HG03175 (cell line): Measurements from ENCODE around the gene DGKG.

Experiments used
- ATAC-seq: cut with Tn5 transposase; IDR thresholded peaks from one replicate; pipeline ENCODE4 v1.9.1; 2021; ENCODE audit warnings: mild to moderate bottlenecking, moderate library complexity; ENCODE audit not compliant: unreplicated experiment

DGKG gene

DNA sequence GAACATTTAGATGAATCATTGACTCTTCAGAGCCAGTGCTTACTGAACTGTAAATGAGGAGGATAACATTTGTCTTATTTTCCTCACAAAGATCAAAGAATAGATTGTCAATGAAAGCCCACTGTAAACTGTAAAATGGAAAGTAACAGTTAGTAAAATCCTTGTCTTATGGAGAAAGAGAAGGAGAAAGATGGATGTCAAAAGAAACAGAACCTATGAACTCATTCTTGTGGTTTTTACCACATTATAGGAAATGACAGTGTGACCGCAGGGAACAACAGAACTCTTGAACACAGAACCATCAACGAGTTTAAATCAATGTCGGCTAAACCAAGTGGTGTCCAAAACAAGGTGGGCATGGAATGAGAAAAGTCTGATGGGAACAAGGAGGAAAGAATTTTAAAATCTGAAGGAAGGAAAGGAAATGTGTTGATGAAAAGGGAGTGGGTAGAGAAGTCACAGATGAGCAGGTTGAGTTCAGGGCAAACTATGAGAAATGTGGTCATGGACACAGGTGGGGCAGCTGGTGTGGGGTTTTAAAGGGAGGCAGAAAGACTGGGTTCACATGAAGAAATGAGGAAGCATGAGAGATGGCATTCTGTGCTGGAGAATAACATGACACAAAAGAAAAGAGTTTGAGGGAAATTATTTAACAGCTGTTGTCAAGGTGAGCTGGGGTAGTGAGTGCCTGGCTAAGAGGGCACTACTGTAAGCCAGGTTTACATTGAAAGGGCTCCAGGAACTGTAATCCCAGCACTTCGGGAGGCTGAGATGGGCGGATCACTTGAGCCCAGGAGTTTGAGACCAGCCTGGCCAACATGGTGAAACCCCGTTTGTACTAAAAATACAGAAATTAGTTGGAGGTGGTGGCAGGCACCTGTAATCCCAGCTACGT lies 210.7 kb downstream of the DGKG start:
- no peak for ATAC-seq

DNA sequence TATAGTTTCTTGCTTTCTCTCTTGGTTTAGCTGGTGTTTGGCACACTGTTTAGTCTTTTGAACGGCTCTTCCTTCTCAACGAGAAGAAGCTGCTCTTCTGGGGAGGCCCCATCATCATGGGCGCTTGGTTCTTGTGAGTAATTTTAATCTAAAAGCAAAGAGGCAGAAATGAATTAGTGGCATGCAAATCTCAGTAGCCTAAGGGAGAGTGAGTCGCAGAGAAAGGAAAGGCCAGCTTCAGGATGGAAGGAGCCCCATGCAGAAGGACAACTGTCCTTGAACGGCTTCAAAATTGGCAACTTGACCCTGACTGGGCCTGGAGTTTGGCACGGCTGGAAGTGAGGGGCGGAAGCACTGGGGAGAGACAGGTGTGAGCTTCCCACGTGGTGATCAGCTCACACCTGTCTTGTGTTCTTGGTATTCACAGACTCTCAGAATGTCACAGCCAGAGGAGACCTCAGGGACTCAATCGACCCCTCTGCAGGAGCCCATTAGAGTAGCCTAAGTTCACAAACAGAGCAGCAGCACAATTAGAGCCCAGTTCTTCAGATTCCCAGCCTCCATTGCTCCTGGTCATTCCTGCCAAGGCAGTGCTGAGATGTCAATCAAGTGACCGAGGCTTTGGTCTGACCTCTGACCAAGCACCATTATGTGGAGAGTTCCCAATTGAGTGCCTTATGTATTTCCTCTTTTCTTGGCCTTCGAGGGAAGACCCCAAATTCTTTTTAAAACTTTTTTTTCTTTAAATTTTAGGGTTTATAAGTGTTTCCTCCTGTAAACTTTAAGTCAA lies 211.8 kb downstream of the DGKG start:
- ATAC-seq: no peak

GRCh38 chr3:186149319-186149960 lies 212.6 kb downstream of the DGKG start:
- ATAC-seq: no peak

GRCh38 chr3:186144257-186144656 lies 217.8 kb downstream of the DGKG start:
- ATAC-seq: no peak

DNA sequence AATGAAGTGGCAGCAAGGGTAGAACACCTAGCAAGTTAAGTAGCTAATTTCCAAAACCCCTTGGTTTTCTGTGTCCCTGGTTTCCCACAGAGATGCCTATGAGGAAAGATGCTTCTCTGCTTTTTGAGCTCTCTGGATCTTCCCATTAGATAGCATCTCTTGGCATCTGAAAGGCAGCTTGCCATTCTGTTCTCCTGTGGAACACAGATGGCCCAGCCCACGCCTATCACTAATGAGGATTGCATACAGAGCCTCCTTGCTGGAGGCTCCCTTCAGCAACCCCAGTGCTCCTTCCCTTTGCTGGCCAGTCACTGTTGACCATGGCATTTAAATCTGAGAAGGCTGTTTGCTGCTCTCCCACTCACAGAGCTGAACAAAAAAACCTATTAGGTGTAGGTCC lies 218.8 kb downstream of the DGKG start:
- ATAC-seq: no peak

DNA sequence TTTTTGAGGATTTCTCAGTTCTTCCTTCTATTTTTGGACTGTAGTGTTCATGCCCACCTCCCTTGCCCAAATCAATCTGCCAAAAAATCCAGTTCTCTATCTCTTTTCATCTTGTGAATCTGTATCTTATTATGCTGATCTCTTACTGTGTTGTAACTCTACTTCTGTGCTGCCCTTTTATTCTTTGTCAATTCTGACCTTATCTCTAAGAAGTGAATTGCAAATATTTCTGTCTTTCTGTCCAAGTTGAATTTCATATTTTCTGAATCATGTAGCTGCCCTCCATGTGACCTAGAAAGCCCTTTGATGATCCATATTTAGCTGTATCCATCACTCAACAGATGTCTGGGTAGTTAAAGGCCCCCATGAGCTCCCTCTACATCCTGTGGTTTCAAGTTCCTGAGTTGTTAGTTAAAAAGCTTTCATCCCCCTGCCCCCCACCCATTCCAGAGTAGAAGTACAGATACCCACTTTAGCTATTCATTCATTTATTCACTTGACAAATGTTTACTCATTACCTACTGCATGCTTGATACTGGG lies 219.6 kb downstream of the DGKG start:
- no peak for ATAC-seq

GRCh38 chr3:186141790-186142189 lies 220.2 kb downstream of the DGKG start:
- ATAC-seq: no peak

DNA sequence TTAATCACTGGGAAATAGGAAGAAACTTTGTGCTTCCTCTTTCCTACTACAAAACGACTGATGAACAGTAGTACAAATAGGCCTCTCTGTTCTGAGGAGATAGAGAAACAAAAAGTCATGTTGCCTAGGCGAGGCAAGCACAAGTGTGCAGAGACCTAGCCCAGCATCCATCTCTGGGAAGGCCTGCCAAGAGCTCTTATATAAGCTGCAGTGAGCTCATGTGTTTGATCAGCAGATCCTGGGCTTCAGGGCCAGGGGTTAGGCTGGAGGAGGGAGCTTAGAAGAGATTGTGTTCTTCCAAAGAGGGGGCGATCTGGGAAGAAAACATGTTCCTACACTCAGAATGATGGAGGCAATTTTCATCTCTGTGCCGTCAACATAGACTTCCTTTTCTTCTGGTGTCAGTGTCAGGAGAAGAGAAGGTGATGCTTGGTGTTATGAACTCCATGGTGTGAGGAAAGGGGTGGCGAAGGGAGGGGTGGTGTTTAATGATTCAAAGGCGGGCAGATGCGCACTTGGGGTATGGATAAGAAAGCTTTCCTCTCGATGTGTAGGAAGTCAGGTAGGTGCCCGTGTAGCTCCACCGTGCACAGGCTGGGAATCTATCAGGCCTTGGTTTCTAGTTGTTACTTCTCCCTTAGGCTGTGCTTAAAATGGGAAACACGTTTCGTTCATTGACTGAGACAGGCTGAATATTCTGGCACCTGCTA lies 223.6 kb downstream of the DGKG start:
- ATAC-seq: no peak

- no peak for ATAC-seq
Measured at GRCh38 chr3:186137051-186137685, 224.9 kb downstream of the DGKG start.

DNA sequence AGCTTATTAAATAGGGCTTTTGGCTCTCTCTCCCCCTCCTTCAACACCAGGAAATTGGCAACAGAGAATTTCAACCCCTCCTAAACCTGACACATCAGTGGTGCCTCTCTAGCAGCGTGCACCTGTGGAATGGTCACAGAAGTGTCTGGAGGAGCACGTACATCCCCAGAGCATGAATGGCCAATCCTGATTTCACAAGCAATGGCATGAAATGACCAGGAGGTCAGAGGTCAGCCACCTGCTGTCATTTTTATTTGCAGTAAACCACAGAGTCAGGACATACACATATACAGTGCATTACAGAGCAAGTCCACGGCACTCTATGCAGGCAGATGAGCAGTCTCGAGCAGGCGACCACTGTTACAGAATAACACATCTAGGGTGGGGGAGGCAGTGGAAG lies 228.1 kb downstream of the DGKG start:
- no peak for ATAC-seq

- ATAC-seq: no peak
Measured at GRCh38 chr3:186132487-186132886, 229.5 kb downstream of the DGKG start.

DNA sequence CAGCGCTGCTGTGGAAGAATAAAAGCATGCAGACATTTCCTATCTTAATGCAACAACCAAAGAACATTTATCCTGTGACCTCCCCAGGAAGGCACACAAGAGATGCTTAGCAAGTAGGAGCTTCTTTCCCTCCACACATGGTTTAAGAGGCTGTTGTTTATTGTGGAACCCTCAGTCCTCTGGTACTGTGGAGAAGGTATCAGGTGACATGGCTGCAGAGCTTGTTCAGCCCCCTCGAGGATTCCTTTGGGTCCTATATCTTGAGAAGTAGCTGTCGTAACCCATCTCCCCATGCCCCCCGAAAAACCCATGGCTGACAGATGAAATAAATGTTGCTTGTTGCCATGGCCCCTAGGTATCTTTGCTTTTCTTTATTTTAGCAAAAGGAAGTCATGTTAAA lies 232.8 kb downstream of the DGKG start:
- ATAC-seq: no peak

- no peak for ATAC-seq
Measured at GRCh38 chr3:186128158-186128557, 233.9 kb downstream of the DGKG start.

- no peak for ATAC-seq
Measured at GRCh38 chr3:186127463-186127862, 234.6 kb downstream of the DGKG start.

DNA sequence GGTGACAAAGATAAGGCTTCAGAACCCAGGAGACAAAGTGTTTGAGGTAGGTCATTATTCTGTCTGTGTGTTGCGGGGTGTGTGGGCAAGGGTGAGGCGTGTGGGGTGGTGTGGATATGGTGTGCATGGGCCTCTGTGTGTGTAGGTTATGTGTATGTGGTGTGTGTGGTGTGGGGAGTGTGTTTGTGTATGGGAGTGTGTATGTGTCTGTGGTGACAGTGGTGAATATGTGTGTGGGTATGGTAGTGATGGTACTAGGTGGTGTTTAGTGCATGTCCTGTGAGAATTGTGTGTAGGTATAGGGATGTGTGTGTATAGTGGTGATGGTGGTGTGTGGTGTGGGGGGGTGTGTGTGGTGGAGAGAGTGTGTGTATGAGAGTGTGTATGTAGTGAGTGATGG lies 236.9 kb downstream of the DGKG start:
- ATAC-seq: no peak

GRCh38 chr3:186124592-186124991 lies 237.4 kb downstream of the DGKG start:
- ATAC-seq: no peak

GRCh38 chr3:186123012-186123411 lies 239.0 kb downstream of the DGKG start:
- ATAC-seq: no peak

GRCh38 chr3:186121968-186122367 lies 240.1 kb downstream of the DGKG start:
- no peak for ATAC-seq

DNA sequence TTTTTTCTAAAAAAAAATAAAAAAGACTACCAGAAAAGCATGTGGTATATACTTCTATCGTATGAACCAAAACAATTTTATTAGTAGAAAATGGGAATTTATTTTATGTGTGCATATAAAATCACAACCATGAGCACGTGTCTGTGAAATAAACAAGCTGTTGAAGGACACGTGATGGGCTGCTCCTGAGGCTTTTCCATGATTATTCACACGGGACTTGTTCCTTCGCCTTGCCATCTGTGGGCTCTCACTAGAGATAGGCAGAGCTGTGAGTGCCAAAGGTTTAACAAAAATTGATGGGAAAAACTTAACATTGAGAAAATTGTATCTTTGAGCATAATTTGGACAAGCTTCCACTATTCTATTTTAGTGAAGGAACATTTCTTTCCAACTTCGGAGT lies 240.8 kb downstream of the DGKG start:
- no peak for ATAC-seq

- ATAC-seq: no peak
Measured at GRCh38 chr3:186119499-186119898, 242.5 kb downstream of the DGKG start.
